ENCODE results near the gene KCNG2.

DNA sequence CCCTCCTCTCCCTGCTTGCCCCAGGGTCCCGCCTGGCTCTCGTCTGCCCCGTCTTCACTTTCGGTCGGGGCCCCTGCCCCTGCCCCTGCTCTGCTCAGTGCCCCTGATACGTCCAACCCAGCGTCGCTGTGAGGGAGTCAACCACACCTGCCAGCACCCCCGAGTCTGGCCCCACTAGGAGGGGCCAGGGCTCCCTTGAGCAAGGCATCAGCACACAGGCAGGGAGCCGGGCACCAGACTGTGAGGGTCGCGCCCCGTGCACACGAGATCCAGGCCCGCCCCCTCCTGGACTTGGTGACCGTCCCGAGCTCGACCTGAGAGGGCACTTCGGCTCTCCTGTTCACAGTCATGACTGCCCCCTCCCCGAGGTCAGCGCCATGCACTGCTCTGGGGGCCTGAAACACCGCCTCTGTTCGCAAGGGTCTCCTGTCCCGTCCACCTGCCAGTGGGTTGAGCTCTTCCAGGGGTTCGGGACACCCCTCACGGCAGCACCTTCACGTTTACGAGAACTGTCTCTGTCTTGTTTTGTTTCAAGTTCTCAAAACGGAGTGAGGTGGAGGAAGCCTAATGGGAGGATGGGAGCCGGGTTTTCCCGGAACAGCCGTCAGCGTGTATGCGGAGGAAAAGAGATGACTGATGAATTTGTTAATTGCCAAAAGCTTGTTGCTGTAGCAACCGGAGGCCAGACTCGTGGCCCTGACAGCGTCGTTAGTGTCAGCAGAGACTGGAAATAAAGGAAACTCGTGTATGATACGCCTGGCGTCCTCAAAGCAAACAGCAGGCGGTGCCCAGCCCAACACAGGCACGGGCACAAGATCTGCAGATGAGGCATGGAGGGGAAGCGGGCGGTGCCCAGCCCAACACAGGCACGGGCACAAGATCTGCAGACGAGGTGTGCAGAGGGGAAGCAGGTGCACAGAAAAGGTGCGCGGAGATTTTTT is 48.2 kb upstream of the KCNG2 start:
- TF ChIP-seq, protein P1, sequence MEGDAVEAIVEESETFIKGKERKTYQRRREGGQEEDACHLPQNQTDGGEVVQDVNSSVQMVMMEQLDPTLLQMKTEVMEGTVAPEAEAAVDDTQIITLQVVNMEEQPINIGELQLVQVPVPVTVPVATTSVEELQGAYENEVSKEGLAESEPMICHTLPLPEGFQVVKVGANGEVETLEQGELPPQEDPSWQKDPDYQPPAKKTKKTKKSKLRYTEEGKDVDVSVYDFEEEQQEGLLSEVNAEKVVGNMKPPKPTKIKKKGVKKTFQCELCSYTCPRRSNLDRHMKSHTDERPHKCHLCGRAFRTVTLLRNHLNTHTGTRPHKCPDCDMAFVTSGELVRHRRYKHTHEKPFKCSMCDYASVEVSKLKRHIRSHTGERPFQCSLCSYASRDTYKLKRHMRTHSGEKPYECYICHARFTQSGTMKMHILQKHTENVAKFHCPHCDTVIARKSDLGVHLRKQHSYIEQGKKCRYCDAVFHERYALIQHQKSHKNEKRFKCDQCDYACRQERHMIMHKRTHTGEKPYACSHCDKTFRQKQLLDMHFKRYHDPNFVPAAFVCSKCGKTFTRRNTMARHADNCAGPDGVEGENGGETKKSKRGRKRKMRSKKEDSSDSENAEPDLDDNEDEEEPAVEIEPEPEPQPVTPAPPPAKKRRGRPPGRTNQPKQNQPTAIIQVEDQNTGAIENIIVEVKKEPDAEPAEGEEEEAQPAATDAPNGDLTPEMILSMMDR (IDR thresholded peaks at IDR 0.05), result no peak
- no peak for TF ChIP-seq POLR2A (IDR thresholded peaks at IDR 0.05)
